Prostate gland (tissue), 2 donors: ENCODE measurements around the gene BRD3.

Experiments used
- CTCF ChIP-seq, 4 experiments: fragments of 200-600 bp in 2 of 4; fragments of 450-650 bp in 2 of 4; sonication (generic) in 2 of 4; IDR thresholded peaks; 1 replicate in 3 of 4; 2 replicates in 1 of 4; pipeline ENCODE4 v1.5.1; 2016 to 2019; ENCODE audit warnings: antibody characterized with exemption in 4 of 4, mild to moderate bottlenecking in 2 of 4, moderate library complexity in 2 of 4
- POLR2AphosphoS5 ChIP-seq: sonication (generic); formaldehyde crosslinking; IDR thresholded peaks from one replicate; pipeline ENCODE4 v1.6.1; 2017; ENCODE audit warnings: antibody characterized with exemption

- TF ChIP-seq CTCF (IDR thresholded peaks at IDR 0.05), result no peak
- no peak for TF ChIP-seq POLR2AphosphoS5
These were observed 32.5 kb downstream of the BRD3 start for GRCh38 chr9:134035041-134036039.
